ENCODE results near the gene CCL16.

Gene CCL16, protein sequence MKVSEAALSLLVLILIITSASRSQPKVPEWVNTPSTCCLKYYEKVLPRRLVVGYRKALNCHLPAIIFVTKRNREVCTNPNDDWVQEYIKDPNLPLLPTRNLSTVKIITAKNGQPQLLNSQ

DNA sequence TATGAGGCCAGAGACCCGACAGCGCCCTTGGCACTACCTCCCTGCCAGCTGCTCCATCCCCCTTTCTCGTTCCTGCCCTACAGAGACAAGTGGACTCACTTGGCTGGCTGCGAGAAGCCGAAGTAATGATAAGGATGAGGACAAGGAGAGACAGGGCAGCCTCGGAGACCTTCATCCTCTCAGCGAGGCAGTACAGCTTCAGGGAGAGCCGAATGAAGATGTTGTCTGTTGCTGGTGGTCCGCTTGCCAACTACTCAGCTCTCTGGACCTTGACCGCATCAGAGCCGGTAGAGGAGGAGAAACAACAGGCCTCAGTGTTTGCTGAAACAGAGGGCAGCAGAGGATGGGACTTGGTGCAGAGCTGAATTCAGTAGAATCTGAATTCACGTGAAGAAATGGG, at the start of gene CCL16:
TSS of gene CCL16 (minus strand) at position 252 of the 400 bp plus-strand sequence. CDS start at position 175, 77 bp downstream.
- H3K4me3 ChIP-seq (ENCODE audit: low read length), result no peak within 1 kb of the TSS
- DNase-seq (ENCODE audit: low read depth), result no peak
- TF ChIP-seq, protein P1, sequence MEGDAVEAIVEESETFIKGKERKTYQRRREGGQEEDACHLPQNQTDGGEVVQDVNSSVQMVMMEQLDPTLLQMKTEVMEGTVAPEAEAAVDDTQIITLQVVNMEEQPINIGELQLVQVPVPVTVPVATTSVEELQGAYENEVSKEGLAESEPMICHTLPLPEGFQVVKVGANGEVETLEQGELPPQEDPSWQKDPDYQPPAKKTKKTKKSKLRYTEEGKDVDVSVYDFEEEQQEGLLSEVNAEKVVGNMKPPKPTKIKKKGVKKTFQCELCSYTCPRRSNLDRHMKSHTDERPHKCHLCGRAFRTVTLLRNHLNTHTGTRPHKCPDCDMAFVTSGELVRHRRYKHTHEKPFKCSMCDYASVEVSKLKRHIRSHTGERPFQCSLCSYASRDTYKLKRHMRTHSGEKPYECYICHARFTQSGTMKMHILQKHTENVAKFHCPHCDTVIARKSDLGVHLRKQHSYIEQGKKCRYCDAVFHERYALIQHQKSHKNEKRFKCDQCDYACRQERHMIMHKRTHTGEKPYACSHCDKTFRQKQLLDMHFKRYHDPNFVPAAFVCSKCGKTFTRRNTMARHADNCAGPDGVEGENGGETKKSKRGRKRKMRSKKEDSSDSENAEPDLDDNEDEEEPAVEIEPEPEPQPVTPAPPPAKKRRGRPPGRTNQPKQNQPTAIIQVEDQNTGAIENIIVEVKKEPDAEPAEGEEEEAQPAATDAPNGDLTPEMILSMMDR (IDR thresholded peaks at IDR 0.05; ENCODE audit: insufficient read depth, low read depth, low read length, missing control alignments), result no peak

DNA sequence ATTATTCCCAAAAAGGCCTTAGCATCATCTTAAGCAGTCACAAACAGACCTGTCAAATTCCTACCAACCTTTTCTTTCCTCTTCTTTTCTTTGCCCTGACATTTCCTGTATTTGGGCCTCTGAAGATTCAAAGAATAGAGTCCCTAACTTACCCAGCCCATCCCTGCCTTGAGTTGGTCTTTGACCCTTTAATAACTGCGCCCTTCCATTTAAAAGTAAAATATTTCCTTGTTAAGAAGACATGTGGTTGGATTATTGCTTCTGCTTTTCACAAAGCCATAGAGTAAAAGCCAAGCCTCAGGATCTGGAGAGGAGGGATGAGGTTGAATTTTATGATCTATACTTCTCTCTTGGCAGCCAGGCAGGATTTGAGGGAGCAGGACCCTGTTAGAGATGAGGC, 49.7 kb upstream of the CCL16 start:
- TF ChIP-seq, protein P1 (IDR thresholded peaks at IDR 0.05; ENCODE audit: insufficient read depth, low read depth, low read length, missing control alignments), result no peak
- DNase-seq (ENCODE audit: low read depth), result no peak
- no peak overlapping the region for H3K4me3 ChIP-seq (ENCODE audit: low read length)

DNA sequence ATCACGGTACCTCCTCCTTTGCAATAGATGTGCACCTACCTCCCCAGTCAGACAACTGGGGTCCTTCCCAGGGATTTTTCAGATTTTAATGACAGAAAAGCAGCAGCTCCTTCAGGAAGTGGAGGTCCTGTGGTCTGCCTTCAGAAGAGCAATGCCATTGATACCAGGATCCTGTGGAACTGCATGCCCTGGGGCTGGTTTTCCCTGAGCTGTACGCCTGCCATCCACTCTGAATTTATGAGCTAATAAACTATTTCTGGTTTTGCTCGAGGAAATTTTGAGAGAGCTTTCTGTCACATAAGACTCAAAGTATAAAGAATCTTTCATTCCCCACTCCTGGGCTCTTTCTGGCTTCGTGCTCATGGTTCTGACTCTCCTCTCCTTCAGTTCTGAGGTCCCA, 46.5 kb upstream of the CCL16 start:
- TF ChIP-seq, protein P1 (IDR thresholded peaks at IDR 0.05; ENCODE audit: insufficient read depth, low read depth, low read length, missing control alignments), result no peak
- no peak overlapping the region for H3K4me3 ChIP-seq (ENCODE audit: low read length)
- DNase-seq (ENCODE audit: low read depth), result no peak

DNA sequence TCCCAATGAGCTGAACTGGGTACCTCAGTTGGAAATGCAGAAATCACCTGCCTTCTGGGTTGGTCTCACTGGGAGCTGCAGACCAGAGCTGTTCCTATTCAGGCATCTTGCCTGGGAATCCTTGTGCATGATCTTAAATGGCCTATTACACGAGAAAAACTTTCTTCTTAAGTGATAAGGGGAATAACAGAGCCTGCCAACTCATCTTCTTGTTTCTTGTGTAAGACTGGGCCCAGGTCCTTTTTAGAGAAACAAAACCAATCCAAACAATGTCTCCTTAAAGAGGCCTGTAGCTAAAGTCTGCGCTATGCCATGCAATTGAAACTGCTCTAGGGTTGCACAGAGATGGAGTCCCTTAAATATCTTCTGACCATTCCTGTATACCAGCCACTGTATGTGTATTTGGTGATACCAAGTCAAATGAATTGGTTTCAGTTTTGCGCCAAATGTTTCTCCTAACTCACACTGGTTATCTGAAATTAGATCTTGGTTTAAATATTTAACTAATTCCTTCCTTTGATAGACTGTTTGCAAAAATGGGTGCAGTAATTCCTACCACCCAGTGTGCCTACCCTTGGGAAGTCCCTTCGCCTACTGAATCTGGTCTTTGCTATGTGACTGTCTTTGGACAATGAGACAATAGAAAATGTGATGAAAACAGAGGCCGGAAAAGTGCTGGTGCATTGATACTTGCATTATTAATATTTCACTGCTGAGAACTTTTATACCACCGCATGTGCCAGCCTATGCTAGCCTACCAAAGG, 43.0 kb upstream of the CCL16 start:
- H3K4me3 ChIP-seq (ENCODE audit: low read length), result no peak overlapping the region
- TF ChIP-seq, protein P1 (IDR thresholded peaks at IDR 0.05; ENCODE audit: insufficient read depth, low read depth, low read length, missing control alignments), result no peak
- no peak for DNase-seq (ENCODE audit: low read depth)

DNA sequence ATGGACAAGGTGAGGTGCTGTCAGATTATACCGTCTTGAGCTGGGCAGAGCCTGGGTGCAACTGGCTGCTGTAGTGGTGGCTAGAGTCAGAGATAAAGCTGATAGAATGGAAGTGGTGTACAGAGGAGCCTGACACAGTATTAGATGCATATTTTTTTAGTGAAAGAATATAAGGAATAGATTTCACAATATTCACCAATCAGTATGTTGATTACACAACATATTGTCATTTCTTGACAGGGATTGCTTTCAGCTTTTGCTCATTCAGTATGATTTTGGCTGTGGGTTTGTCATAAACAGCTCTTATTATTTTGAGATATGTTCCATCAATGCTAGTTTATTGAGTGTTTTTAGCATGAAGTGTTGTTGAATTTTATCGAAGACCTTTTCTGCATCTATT, 38.1 kb upstream of the CCL16 start:
- no peak for DNase-seq (ENCODE audit: low read depth)
- TF ChIP-seq, protein P1 (IDR thresholded peaks at IDR 0.05; ENCODE audit: insufficient read depth, low read depth, low read length, missing control alignments), result no peak
- no peak overlapping the region for H3K4me3 ChIP-seq (ENCODE audit: low read length)

DNA sequence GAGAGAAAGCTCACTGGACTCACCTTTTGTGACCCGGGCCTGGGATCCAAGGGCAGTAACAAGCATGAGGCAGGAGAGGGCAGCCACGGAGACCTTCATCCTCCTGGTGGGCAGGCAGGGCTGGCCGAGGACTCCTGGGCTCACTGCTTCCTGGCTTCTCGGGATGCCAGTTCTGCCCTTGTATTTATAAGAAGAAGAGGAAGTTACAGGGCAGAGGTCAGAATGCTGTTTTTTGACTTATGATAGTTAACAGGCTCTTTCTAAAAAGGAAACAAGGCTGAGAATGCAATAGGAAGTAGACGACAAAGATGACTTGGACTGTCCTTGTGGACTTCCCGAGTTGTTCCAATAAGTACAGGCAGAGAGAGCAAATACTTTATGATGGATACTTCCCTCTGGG, 36.5 kb upstream of the CCL16 start, which contains the start of gene CCL23:
TSS of gene CCL23 (minus strand) at position 174 of the 400 bp plus-strand sequence. CDS start at position 99, 75 bp downstream.
- TF ChIP-seq, protein P1 (IDR thresholded peaks at IDR 0.05; ENCODE audit: insufficient read depth, low read depth, low read length, missing control alignments), result no peak
- H3K4me3 ChIP-seq (ENCODE audit: low read length), result no peak within 1 kb of the TSS
- no peak for DNase-seq (ENCODE audit: low read depth)

Data from epithelial cell of esophagus (primary cell).